GM12878 (cell line): ENCODE data around the gene PPP2R2B. TPM values are rescaled to one million over a fixed set of nuclear protein-coding genes. Genes with fewer than 3 reads are reported as not detected.

Experiments
- ATAC-seq: fragments of 200-7000 bp; cut with Tn5 transposase; 3 replicates; pipeline ENCODE4 v1.9.1; 2020; ENCODE audit warnings: mild to moderate bottlenecking, moderate library complexity
- BruUV-seq: library from RNA; stranded (reverse); fragments of 400-500 nt; replicated peaks from 2 replicates; lab custom pipeline; 2021; lab: Mats Ljungman, UMichigan
- CTCF ChIA-PET: fragments of 300-600 bp; sonication (Branson Sonifier 250); formaldehyde crosslinking; extraction: SDS; loops from one replicate; lab custom pipeline; 2021; ENCODE audit warnings: inconsistent platforms; lab: Yijun Ruan, JAX
- POLR2A ChIA-PET: fragments of 350-600 bp; formaldehyde crosslinking; extraction: SDS; loops from one replicate; lab custom pipeline; 2021; ENCODE audit warnings: inconsistent platforms; lab: Charles Lee
- RAD21 ChIA-PET: fragments of 300-600 bp; sonication (Branson Sonifier 250); formaldehyde crosslinking; loops from one replicate; lab custom pipeline; 2023; ENCODE audit warnings: antibody characterized with exemption; ENCODE audit not compliant: unreplicated experiment; lab: Charles Lee
- SMC1A ChIA-PET: fragments of 300-600 bp; sonication (Branson Sonifier 250); formaldehyde crosslinking; loops from one replicate; lab custom pipeline; 2023; ENCODE audit not compliant: unreplicated experiment, uncharacterized antibody; lab: Charles Lee
- DNase-seq: peaks from one replicate; pipeline ENCODE4 v3.0.0-alpha.2; 2011; ENCODE audit warnings: low read depth, low spot score
- FAIRE-seq: peaks from 3 replicates; lab custom pipeline; 2011; peaks lifted over from hg19 to GRCh38; lab: Jason Lieb, UNC
- H2AFZ ChIP-seq: 2 replicates; pipeline ENCODE4 v1.6.0; 2011; ENCODE audit warnings: low read depth, low read length, control low read depth; ENCODE audit not compliant: control insufficient read depth
- H3K27ac ChIP-seq: 2 replicates; pipeline ENCODE4 v1.5.1; 2011; ENCODE audit warnings: control low read depth; ENCODE audit not compliant: control insufficient read depth, insufficient read depth
- H3K27me3 ChIP-seq, 2 experiments: replicated peaks in 1 of 2; 2 replicates each; pipeline versions ENCODE4 v1.6.0 to v1.6.1; 2011; ENCODE audit warnings: low read length in 1 of 2; ENCODE audit not compliant: control insufficient read depth in 2 of 2, insufficient read depth in 2 of 2
- H3K36me3 ChIP-seq, 2 experiments: 2 replicates each; pipeline ENCODE4 v1.5.1; 2011; ENCODE audit warnings: low read length in 1 of 2; ENCODE audit not compliant: control insufficient read depth in 2 of 2, insufficient read depth in 2 of 2
- H3K4me1 ChIP-seq: 2 replicates; pipeline ENCODE4 v1.6.1; 2011; ENCODE audit warnings: mild to moderate bottlenecking, low read length, moderate library complexity, mixed read lengths; ENCODE audit not compliant: control insufficient read depth, insufficient read depth
- H3K4me2 ChIP-seq: 2 replicates; pipeline ENCODE4 v1.6.0; 2011; ENCODE audit warnings: control low read depth; ENCODE audit not compliant: control insufficient read depth, insufficient read depth
- H3K4me3 ChIP-seq: fragments of 200-600 bp; sonication (generic); 2 replicates; pipeline ENCODE4 v1.5.1; 2016
- H3K79me2 ChIP-seq: 2 replicates; pipeline ENCODE4 v1.6.0; 2011; ENCODE audit warnings: low read length; ENCODE audit not compliant: control insufficient read depth, insufficient read depth
- H3K9ac ChIP-seq: 2 replicates; pipeline ENCODE4 v1.8.0; 2011; ENCODE audit warnings: low read length, control low read depth, mixed read lengths; ENCODE audit not compliant: control insufficient read depth, insufficient read depth
- H3K9me3 ChIP-seq: replicated peaks from 3 replicates; pipeline ENCODE4 v1.5.1; 2011; ENCODE audit warnings: mild to moderate bottlenecking, low read length; ENCODE audit not compliant: control insufficient read depth, insufficient read depth
- H4K20me1 ChIP-seq: 2 replicates; pipeline ENCODE4 v1.6.0; 2011; ENCODE audit not compliant: control insufficient read depth, insufficient read depth
- BACH1 ChIP-seq: fragments of 450-650 bp; IDR thresholded peaks from 2 replicates; pipeline ENCODE4 v1.6.1; 2017; ENCODE audit warnings: mild to moderate bottlenecking, borderline replicate concordance
- CREM ChIP-seq: IDR thresholded peaks from 2 replicates; pipeline ENCODE4 v1.6.1; 2014; ENCODE audit warnings: antibody characterized with exemption, low read depth
- EED ChIP-seq: sonication (generic); IDR thresholded peaks from 2 replicates; pipeline ENCODE4 v1.6.1; 2016; ENCODE audit warnings: antibody characterized with exemption, low read depth
- GABPA ChIP-seq: IDR thresholded peaks from 2 replicates; pipeline ENCODE4 v1.6.1; 2014; ENCODE audit warnings: antibody characterized with exemption, low read depth, mild to moderate bottlenecking, inconsistent platforms
- HDGF ChIP-seq: fragments of 450-650 bp; IDR thresholded peaks from 2 replicates; pipeline ENCODE4 v1.6.1; 2016; ENCODE audit warnings: antibody characterized with exemption
- IRF4 ChIP-seq: IDR thresholded peaks from 2 replicates; pipeline ENCODE4 v1.6.1; 2011; ENCODE audit warnings: low read depth, low read length
- LARP7 ChIP-seq: fragments of 450-650 bp; IDR thresholded peaks from 2 replicates; pipeline ENCODE4 v1.6.1; 2017; ENCODE audit warnings: mild to moderate bottlenecking
- RAD21 ChIP-seq: IDR thresholded peaks from 2 replicates; pipeline ENCODE4 v1.6.1; 2011; ENCODE audit warnings: mild to moderate bottlenecking, low read depth, low read length, moderate library complexity; ENCODE audit not compliant: insufficient read depth
- RB1 ChIP-seq: fragments of 450-650 bp; formaldehyde crosslinking; IDR thresholded peaks from 2 replicates; pipeline ENCODE4 v1.6.1; 2017; ENCODE audit warnings: mild to moderate bottlenecking, borderline replicate concordance
- RBBP5 ChIP-seq: fragments of 200-600 bp; sonication (generic); conservative IDR thresholded peaks from 2 replicates; pipeline ENCODE4 v1.6.1; 2016
- RFX5 ChIP-seq: IDR thresholded peaks from 2 replicates; pipeline ENCODE4 v1.6.1; 2011; ENCODE audit warnings: low read depth, low read length, improper control_type of control experiment
- SIN3A ChIP-seq: IDR thresholded peaks from 2 replicates; pipeline ENCODE4 v1.6.1; 2012; ENCODE audit warnings: low read depth, low read length, improper control_type of control experiment
- SMC3 ChIP-seq: IDR thresholded peaks from 2 replicates; pipeline ENCODE4 v1.6.1; 2011; ENCODE audit warnings: low read length, improper control_type of control experiment, borderline replicate concordance
- SUZ12 ChIP-seq: fragments of 200-600 bp; sonication (generic); IDR thresholded peaks from one replicate; pipeline ENCODE4 v1.6.1; 2018; ENCODE audit warnings: antibody characterized with exemption, mild to moderate bottlenecking; ENCODE audit not compliant: unreplicated experiment
- YY1 ChIP-seq: IDR thresholded peaks from 2 replicates; pipeline ENCODE4 v1.6.1; 2011; ENCODE audit warnings: low read depth, mild to moderate bottlenecking, low read length
- ZNF217 ChIP-seq: fragments of 450-650 bp; IDR thresholded peaks from 2 replicates; pipeline ENCODE4 v1.6.1; 2017; ENCODE audit warnings: antibody characterized with exemption, mild to moderate bottlenecking
- WGBS: methylation state at CpG from one replicate; pipeline ENCODE4 v1.1.6; 2016; ENCODE audit warnings: low lambda C conversion rate; ENCODE audit not compliant: insufficient replicate concordance, insufficient coverage; ENCODE audit errors: missing lambda C conversion rate; 5-methylcytosine and 5-hydroxymethylcytosine counted together
- in situ Hi-C: fragments of 300-500 bp; cut with MboI; formaldehyde crosslinking; loops from 9 replicates; pipeline ENCODE4 v1.14.3; 2018; ENCODE audit warnings: mixed read lengths
- intact Hi-C: fragments of 100-400 bp; cut with micrococcal nuclease; formaldehyde crosslinking; loops from one replicate; pipeline ENCODE4 v1.14.2; 2022; ENCODE audit not compliant: unreplicated experiment
- polyA plus RNA-seq, 11 experiments: library from polyadenylated mRNA; depleted of rRNA in 4 of 11; unstranded in 6 of 11; stranded (reverse) in 5 of 11; fragments of >200 nt; fragmentation: Nextera tagmentation in 4 of 11; fragmentation: Illumina TruSeq in 1 of 11; extraction: Ambion mirVana in 4 of 11; extraction: Trizol in 1 of 11; gene quantifications; 1 replicate in 1 of 11; 2 replicates in 10 of 11; pipeline versions ENCODE4 v1.2.1 to v1.2.3, GENCODE V29; 2011 to 2016; ENCODE audit warnings: inconsistent platforms in 2 of 11, missing spikeins in 2 of 11, low read depth in 1 of 11
- total RNA-seq, 4 experiments: library from RNA; depleted of rRNA in 3 of 4; stranded (reverse); fragments of >200 nt in 3 of 4; fragmentation: Illumina TruSeq in 1 of 4; extraction: Trizol in 1 of 4; gene quantifications; 2 replicates each; pipeline versions ENCODE4 v1.2.1 to v1.2.3, GENCODE V29; 2013 to 2021
- TF ChIP-seq, protein P1 (sequence below): IDR thresholded peaks from 2 replicates; pipeline ENCODE4 v1.6.1; 2012; ENCODE audit warnings: low read length, inconsistent platforms

The PPP2R2B gene
- total and polyA plus RNA-seq, 10 of the 15 experiments (the other 5 are each of a cell fraction or from before 2014, with no cell fraction given) = not detected

DNA sequence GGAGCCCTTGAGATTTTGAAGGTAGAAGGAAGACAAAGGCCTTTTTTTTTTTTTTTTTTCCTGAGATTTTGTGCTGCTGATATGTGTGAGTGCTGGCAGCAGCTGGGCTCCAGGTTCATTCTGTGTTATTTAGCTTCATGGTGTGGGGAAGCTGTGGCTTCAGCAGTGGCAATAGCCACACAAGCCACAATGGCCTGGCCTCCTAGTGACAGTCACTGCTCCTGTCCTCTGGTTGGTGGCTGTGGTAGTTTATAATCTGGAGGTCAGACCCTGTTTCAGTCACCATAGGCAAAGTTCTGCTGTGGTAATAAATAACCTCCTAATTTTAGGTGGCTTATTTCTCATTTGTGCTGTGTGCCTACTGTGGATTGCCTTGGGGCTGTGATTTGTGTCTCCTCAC, 334.3 kb downstream of the PPP2R2B start:
- Histone ChIP-seq H3K4me3 (no peak overlapping the region), H3K4me2 (no peak overlapping the region), H3K79me2 (no peaks in the 10 kb centered on the region), H3K27me3 (no peaks in the 10 kb centered on the region), H3K4me1 (no peaks in the 10 kb centered on the region), H3K36me3 (no peaks in the 10 kb centered on the region), H2AFZ (no peak overlapping the region), H3K9me3 (no peaks in the 10 kb centered on the region), H3K27ac (no peak overlapping the region), H3K9ac (no peak overlapping the region), H4K20me1 (no peaks in the 10 kb centered on the region)
- POLR2A ChIA-PET = interaction anchor here (0.7 kb wide), 1 partner anchor 680 kb away, joined by 3 read pairs; no protein-coding TSS in a partner anchor
- RAD21 ChIA-PET = interaction anchor here (2.5 kb wide), 1 partner anchor 422 kb away, joined by 33 read pairs; no protein-coding TSS in a partner anchor
- in situ Hi-C loops = loop anchor here (5.0 kb wide), 2 partner anchors 423 to 643 kb away; no protein-coding TSS in a partner anchor
- CTCF ChIA-PET = interaction anchor here (0.6 to 5.8 kb wide), 2 partner anchors 12 kb away, joined by 3 to 79 read pairs; no protein-coding TSS in a partner anchor
- intact Hi-C loops = loop anchor here (5.0 kb wide), 2 partner anchors 78 to 118 kb away; no protein-coding TSS in a partner anchor
- no peak for TF ChIP-seq RFX5
- SMC1A ChIA-PET = no interaction called here
- FAIRE-seq = no peak
- no peak for DNase-seq
- no peak for ATAC-seq
- BruUV-seq = no TSS peak

DNA sequence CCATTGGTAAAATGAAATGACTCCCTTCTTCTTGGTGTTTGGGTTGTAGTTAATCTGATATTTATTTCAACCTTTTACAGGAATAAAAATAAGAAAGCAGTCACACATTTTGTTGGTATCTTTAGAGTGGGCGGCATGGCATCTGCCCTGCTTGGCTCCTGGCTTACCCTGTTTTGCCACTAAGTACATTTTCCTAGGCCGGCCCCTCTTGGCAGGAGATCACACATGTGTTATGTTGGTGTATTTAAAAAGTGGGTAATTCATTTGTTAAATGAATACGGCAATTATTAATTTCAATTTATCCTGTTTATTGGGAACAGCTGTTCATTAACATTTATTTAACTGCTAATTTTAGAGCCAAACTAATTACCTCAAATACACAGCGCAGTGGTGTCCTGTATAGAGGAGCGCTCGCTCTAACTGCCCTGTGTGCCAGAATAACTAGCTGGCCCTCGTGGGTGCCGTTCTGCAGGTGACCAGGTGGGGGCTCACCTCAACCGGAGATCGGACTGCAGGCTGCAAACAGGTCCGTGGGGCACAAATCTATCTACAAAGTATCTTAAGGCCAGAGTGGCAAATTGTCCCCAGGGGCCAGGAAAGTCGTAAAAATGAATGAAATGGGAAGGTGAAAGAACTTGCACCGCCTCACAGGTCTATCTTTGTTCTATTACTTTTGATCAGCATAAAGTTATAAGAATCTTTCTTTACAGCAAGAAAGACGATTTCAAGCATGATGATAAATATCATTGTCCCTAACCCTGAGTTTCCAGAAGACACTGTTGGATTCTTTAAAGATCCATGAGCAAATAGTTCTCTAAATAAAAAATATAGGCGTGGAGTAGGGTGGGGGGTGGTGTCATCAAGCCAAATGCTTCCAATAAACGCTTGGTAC, 336.4 kb downstream of the PPP2R2B start:
- no peaks in the 10 kb centered on the region for H3K9me3 ChIP-seq
- FAIRE-seq (peak; percentile 84), ATAC-seq (peak; percentile 100), DNase-seq (no peak)
- H3K27me3 ChIP-seq = no peaks in the 10 kb centered on the region
- no peaks in the 10 kb centered on the region for H3K79me2 ChIP-seq
- intact Hi-C loops = loop anchor here (1.0 to 5.0 kb wide), 3 partner anchors 80 to 424 kb away; no protein-coding TSS in a partner anchor
- no peaks in the 10 kb centered on the region for H3K4me1 ChIP-seq
- ChIA-PET CTCF (interaction anchor here (0.9 to 6.4 kb wide), 14 partner anchors 10 to 811 kb away, joined by 3 to 80 read pairs (median 6); no protein-coding TSS in a partner anchor), RAD21 (interaction anchor here (0.5 to 2.8 kb wide), 6 partner anchors 9 to 647 kb away, joined by 3 to 33 read pairs (median 7); no protein-coding TSS in a partner anchor), POLR2A (no interaction called here), SMC1A (interaction anchor here (0.6 to 3.1 kb wide), 10 partner anchors 9 to 647 kb away, joined by 3 to 31 read pairs (median 4); partner anchors contain the start of gene GPR151)
- BruUV-seq = no TSS peak
- no peak overlapping the region for H3K9ac ChIP-seq
- no peaks in the 10 kb centered on the region for H3K36me3 ChIP-seq
- no peaks in the 10 kb centered on the region for H4K20me1 ChIP-seq
- 22% methylated on average over 16 of the region's 16 CpGs for WGBS
- H3K4me3 ChIP-seq = no peak overlapping the region
- H2AFZ ChIP-seq = no peak overlapping the region
- in situ Hi-C loops = loop anchor here (5.0 kb wide), 2 partner anchors 425 to 645 kb away; no protein-coding TSS in a partner anchor
- H3K4me2 ChIP-seq = no peak overlapping the region
- no peak overlapping the region for H3K27ac ChIP-seq
- TF ChIP-seq BACH1 (no peak), HDGF (no peak), SIN3A (no peak), CREM (no peak), GABPA (no peak), RB1 (no peak), IRF4 (no peak), LARP7 (no peak), SUZ12 (no peak), YY1 (0 out of 2 replicates have a peak, but pooled peaks have one; percentile 37), EED (no peak), ZNF217 (no peak), SMC3 (peak; percentile 61; the same call in 1 of the 2 replicates), RBBP5 (no peak), RAD21 (peak; percentile 86)
- TF ChIP-seq, protein P1, sequence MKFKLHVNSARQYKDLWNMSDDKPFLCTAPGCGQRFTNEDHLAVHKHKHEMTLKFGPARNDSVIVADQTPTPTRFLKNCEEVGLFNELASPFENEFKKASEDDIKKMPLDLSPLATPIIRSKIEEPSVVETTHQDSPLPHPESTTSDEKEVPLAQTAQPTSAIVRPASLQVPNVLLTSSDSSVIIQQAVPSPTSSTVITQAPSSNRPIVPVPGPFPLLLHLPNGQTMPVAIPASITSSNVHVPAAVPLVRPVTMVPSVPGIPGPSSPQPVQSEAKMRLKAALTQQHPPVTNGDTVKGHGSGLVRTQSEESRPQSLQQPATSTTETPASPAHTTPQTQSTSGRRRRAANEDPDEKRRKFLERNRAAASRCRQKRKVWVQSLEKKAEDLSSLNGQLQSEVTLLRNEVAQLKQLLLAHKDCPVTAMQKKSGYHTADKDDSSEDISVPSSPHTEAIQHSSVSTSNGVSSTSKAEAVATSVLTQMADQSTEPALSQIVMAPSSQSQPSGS = no peak
